GM12865 (cell line): ENCODE measurements around the gene CDY1B.
"Not testable (repeated sequence)": the region's sequence is repeated elsewhere in the genome, so short reads cannot be mapped to it uniquely, and the experiment has no call there.

Source experiments
- DNase-seq: peaks from one replicate; pipeline ENCODE4 v3.0.0; 2010; ENCODE audit warnings: low read depth
- H3K4me3 ChIP-seq: 2 replicates; pipeline ENCODE4 v1.5.1; 2011; ENCODE audit warnings: mild to moderate bottlenecking, low read depth, low read length, control low read depth

Gene CDY1B

GRCh38 chrY:24047919-24048318 lies at the start of gene CDY1B:
Gene CDY1B, minus strand, starts transcription at chrY:24048019. Its CDS starts 331 bp downstream, at chrY:24047688.
- DNase-seq, H3K4me3 ChIP-seq: not testable (repeated sequence)

GRCh38 chrY:24049525-24049924 lies 1.7 kb upstream of the CDY1B start:
- not testable (repeated sequence) for H3K4me3 ChIP-seq, DNase-seq

DNA sequence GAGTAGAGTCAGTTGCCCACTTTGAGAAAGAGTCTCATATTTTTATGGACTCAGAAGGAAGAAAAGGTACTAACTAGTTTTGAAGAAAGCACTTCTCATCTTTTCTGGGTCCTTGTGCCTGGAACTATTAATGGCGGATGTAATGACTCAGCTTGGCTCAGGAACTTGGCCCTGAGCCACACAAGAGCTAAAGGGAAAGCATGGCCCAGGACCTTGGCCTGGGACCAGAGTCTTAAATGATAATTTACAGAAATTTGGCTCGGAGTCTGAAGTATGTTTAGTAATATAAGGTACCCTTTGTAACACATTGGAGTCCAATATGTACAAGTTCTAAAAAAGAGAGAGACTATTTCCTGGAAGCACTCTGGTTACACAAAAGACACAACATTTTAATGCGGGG lies 4.6 kb downstream of the CDY1B start:
- not testable (repeated sequence) for DNase-seq, H3K4me3 ChIP-seq

DNA sequence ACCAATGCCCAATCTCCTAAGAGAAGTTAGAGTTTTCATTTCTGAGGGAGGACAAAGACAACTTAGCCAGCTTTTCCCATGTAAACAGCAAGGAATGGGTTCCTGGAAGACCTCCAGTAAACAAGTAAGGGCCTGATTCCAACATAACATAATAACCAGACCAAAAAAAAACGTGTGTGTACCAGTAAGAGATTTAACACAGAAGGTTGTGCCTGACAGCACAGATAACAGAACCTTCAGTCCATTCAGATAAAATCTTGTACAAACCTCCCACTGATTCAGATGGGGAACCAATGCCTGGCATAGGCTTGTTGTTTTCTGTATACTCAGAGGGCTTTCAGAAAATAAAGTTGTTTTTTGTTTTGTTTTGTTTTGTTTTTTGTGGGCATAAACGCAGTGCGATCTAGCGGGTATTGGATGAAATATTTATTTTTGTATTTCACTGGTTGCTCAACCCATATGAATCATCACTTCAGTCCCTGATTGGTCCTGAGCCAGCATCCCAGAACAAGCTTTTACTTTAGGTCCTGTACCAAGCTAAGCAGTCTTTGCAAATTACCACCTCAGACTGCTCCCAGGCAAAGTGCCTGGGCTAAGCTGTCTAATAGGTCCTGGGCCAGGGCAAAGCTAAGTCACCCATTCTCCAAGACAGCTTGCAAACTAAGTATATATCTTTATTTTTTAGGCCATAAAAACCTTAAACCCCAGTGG lies 8.7 kb downstream of the CDY1B start:
- H3K4me3 ChIP-seq, DNase-seq: not testable (repeated sequence)

GRCh38 chrY:24026212-24027103 lies 21.4 kb downstream of the CDY1B start:
- not testable (repeated sequence) for DNase-seq, H3K4me3 ChIP-seq
